Effector CD4-positive, alpha-beta T cell (primary cell): ENCODE measurements around the gene SDK2.
"Not testable (repeated sequence)": the region's sequence is repeated elsewhere in the genome, so short reads cannot be mapped to it uniquely, and the experiment has no call there.

Experiments used
- DNase-seq: peaks from one replicate; pipeline ENCODE4 v3.0.0-alpha.2; 2020

SDK2 gene

DNA sequence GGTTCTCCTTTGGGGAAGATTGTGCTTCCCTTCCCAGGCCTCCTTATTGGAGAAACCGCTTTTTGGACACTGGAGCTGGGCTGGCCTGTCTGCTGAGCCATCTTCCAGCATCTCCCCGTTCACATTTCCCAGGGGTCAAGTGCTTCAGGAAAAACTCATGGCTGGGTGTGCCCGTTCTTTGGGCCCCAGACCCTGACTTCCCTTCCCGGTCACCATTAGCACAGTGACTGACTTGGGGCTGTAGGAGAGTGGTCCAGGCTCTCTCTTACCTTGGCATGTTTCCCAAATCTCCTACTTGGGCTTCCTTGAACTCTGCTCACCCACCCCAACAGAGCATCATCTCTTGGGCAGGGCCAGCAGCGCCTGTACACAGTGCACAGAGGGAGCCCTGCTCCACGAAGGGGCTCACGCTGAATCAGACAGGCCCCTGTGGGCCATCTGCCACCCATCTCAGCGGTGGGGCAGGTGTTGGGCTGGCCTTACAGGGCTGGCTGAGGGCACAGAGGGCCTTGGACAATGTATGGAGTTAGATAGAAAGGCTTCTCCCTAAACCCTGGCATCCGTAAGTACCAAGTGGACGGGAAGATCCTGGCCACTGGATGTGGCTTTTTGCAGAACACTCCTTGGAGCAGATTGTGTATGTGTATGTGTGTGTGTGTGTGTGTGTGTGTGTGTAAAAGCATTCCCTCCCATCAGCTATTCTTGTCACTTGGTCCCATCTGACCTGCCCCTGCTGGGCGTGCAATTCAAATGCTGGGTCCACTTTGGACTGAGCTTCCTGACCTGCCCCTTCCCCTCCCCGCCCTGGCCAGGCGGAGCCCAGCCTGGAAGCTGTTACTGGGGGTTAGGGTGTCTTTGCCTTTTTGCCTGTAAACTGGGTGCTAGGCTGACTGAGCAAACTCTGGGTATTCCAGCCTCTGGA, 307.6 kb downstream of the SDK2 start:
- no peak for DNase-seq

- no peak for DNase-seq
Observed at GRCh38 chr17:73335591-73336407, 308.4 kb downstream of the SDK2 start.

DNA sequence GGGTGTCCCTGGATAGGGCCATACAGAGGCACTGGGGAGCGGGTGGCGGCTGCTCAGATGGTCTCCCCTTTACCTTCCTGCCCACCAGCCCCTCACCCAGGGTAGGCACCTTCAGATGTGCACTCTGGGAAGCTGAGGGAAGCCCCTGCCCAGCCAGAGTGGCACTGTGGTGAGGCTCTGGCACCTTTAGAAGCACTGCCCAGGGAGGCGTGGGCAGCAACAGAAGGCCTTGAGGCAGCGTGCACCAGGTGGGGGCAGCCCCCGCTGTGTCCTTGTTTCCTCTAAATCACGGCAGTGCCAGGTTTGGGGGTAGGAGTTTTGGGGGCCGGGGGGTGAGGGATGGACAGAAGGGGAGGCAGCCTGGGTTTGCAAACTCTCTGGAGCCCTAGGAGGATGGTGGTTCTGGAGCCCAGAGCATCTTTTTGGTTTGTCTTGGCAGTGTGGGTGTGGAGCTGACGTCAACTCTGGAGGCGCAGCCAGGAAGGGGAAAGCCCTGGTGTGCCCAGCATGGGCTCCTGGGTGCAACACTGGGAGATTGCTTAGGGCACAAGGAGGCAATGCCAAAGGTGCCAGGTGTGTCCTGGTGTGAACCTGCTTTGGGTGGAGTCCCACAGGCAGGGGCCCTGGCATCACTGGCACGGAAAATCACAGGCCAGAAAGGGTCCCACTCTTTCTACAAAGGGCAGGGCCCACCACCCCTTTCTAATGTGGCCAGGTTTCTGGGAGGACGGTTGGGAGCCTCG, 309.3 kb downstream of the SDK2 start:
- no peak for DNase-seq

DNA sequence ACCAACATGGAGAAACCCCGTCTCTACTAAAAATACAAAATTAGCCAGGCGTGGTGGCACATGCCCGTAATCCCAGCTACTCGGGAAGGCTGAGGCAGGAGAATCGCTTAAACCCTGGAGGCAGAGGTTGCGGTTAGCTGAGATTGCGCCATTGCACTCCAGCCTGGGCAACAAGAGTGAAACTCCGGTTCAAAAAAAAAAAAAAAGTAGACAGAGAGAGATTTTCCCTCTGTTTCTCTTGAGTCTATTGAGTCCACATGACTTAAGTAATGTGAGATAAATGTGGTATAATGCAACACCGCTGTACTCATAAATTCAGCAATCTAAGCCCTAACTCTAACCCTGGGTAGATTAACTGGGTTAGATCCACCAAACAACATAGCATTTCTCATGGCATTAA, 310.8 kb downstream of the SDK2 start:
- not testable (repeated sequence) for DNase-seq

GRCh38 chr17:73331060-73331459, 313.2 kb downstream of the SDK2 start:
- DNase-seq: no peak

DNA sequence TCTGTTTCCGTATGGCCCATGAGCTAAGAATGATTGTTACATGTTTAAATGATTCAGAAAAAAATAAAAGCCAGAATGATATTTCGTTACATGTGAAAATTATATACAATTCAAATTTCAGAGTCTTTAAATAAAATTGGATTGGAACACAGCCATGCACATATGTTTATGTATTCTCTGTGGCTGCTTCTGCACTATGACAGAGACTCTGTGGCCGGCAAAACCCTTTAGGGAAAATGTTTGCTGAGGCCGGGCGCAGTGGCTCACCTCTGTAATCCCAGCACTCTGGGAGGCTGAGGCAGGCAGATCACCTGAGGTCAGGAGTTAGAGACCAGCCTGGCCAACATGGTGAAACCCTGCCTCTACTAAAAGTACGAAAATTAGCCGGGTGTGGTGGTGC, 316.6 kb downstream of the SDK2 start:
- no peak for DNase-seq

DNA sequence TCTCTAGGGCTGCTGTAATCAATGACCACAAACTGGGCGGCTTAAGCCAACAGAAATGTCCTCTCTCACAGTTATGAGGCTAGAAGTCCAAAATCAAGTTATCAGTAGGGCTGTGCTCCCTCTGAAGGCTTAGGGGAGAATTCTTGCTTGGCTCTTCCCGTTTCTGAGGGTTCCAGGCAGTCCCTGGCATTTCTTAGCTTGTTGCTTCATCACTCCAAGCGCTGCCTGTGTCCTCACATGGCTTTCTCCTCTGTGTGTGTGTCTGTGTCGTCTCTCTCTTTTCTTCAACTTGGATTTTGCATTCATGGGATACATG, 318.8 kb downstream of the SDK2 start:
- DNase-seq: no peak

- DNase-seq: no peak
Observed at GRCh38 chr17:73324711-73325526, 319.3 kb downstream of the SDK2 start.

GRCh38 chr17:73324160-73324475, 320.1 kb downstream of the SDK2 start:
- DNase-seq: no peak

DNA sequence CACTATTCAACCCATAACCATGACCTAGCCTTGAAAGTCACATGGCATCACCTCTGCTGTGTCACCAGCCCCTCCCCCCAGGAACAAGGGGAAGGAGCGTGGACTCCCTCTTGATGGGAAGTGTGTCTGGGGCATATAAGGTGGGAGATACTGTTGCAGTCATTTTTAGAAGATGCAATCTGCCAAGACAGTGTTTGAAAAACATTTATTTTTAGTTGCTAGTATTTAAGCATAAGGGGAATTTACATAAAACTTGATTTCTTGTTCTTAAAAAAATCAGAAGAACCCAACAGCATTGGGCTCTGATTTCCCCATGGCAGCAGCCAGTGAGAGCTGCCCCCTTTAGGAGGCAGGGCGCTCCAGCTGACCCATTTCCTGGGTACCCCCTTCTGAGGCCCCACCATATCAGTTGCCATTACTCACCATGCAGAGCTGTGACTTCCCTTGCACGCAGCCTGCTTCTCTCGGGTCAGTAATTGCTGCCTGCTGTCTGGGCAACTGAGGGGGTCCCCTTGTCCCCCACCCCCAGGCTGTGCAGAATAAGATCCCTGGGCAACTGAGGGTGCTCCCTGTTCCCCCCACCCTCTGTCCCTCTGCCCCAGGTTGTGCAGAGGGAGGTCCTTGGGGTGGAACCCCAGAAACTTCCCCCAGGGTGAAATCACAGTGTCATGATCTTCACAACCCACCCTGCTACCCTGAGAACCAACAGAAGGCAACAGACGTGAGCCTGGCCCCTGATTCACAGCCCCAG, 320.7 kb downstream of the SDK2 start:
- DNase-seq: no peak

DNA sequence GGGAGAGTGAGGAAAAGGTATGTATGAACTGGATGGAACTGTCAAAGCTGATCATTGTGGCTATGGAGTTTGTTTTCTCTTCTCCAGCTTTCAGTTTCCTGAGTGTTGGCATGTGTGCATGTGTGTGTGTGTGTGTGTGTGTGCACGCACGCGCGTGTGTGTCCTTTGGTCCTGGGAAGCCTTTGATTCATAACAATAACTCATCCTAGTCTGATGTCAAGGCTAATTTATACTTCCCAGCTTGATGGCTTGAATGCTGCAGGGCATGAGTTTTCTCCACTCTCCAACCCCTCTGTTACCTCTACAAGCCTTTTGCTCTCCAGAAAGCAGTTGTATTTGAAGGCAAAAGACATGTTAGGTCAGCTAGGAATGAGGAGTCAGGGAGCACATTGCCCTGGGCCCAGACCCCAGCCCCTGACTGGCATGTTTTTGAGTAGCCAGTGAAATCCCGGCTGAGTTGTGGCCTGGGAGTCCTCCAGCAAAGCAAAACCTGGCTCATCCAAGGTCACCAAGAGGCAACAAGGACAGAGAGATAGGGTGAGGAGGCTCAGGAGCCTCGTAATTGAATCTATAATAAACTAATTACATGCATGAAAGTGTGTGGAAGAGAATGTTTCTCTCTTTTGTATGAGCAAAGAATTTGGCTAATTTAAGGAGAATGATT, 323.5 kb downstream of the SDK2 start:
- no peak for DNase-seq

DNA sequence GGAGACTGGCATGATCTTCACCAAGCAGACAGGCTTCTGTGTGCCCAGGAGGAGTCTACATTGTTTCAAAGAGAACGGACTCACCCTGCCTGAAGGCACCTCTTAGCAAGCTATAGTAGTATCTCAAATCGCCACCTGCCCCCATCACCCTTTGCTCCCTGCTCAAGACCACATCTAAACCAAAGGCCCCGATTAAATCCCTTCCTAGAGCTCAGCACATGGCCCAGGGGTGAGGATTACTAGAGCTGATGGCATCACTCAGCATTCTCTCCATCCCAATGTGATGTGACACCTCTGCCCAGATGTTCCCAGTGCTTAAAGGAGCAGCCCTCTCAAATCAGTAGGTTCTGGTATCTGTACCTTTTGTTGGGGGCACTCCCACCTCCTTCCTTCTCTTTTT, 324.5 kb downstream of the SDK2 start:
- DNase-seq: no peak

- no peak for DNase-seq
Observed at GRCh38 chr17:73318836-73319235, 325.4 kb downstream of the SDK2 start.

DNA sequence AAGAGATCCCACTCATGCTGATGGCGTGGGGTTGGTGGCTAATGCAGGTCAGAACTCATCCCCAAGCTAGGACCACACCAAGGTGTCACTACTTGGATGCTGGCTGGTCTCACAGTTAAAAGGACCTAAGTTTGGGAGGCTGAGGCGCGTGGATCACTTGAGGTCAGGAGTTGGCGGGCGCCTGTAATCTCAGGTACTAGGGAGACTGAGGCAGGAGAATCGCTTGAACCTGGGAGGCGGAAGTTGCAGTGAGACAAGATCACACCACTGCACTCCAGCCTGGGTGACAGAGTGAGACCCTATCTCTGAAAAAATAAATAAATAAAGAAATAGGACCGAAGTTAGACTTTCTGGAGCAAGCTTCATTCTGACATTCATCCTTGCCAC, 325.8 kb downstream of the SDK2 start:
- DNase-seq: no peak

DNA sequence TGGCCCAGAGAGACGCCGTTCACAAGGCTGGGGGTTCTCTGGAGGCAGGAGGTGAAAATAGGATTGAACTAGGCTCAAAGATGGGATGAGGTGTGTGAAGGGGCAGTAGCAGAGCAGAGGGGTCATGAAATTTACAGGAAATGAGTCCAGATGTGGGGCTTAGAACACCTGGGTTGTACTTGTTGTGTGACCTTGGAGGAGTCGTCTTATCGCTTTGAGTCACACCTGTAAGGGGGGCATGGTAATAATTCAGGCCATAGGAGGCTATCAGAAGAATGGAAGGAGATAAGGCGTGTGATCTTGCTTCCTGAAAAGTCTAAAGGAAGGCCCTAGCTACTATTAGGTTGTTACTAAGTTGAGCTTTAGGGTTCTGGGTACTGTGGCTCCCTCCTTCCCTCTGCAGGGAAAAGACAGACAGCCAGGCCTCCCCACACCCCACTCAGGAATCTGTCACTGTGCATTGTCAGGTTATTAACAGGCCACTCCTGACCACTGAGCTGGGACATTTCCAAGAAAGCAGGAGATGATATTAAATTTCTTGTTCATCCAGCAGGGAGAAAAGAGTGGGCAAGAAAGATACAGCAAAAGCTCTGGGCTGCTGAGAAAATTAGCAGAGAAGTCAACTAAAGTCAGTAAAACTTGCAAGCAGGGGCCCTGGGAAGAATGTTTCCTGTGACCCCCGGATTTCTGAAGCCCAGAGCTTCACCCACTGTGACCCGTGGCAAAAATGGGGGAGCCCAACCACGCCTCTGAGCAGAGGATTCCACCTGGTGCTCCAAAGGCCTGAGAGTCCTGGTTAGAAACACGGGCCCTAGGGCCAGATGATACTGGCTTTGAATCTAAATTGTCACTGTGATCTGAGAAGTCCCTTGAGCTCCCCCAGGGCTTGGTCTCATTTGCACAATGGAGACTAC, 326.5 kb downstream of the SDK2 start:
- DNase-seq: no peak

GRCh38 chr17:73316919-73317505, 327.2 kb downstream of the SDK2 start:
- no peak for DNase-seq

DNA sequence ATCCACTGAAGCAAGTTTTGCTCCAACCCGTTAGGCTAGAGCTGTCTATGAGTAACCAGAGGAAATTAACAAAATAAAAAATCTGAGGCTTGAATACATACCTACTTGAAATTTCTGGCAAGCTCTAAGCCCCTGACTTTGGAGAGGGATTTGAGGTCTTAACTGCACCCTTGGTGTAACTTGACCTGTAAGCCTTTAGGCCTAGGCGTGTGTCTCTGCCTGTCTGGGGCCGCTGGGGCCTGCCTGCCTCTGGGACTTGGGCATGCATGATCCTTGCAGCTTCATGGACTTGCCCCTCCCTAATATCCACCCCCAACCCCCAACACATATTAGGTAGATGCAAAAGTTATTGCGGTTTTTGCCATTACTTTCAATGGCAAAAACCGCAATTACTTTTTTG, 328.8 kb downstream of the SDK2 start:
- DNase-seq: no peak

GRCh38 chr17:73313526-73314127, 330.6 kb downstream of the SDK2 start:
- DNase-seq: no peak

DNA sequence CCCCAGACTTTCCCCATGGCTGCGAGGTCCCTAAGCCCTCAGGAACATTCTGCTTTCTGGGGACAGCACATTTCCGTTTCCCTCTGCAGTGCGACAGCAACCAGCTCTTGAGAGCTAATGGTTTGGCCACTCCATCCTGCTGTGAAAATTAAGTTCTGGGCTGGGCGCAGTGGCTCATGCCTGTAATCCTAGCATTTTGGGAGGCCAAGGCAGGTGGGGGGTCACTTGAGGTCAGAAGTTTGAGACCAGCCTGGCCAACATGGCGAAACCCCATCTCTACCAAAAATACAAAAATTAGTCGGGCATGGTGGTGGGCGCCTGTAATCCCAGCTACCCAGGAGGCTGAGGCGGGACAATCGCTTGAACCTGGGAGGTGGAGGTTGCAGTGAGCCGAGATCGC, 331.4 kb downstream of the SDK2 start:
- not testable (repeated sequence) for DNase-seq
